GM12874 (cell line): Measurements from ENCODE around the gene BAIAP2L1.

Source experiments
- TF ChIP-seq, protein P1 (sequence below): IDR thresholded peaks from 2 replicates; pipeline ENCODE4 v1.5.1; 2011; ENCODE audit warnings: low read depth, mild to moderate bottlenecking, control low read depth, low read length, moderate library complexity; ENCODE audit not compliant: insufficient read depth

The BAIAP2L1 gene

DNA sequence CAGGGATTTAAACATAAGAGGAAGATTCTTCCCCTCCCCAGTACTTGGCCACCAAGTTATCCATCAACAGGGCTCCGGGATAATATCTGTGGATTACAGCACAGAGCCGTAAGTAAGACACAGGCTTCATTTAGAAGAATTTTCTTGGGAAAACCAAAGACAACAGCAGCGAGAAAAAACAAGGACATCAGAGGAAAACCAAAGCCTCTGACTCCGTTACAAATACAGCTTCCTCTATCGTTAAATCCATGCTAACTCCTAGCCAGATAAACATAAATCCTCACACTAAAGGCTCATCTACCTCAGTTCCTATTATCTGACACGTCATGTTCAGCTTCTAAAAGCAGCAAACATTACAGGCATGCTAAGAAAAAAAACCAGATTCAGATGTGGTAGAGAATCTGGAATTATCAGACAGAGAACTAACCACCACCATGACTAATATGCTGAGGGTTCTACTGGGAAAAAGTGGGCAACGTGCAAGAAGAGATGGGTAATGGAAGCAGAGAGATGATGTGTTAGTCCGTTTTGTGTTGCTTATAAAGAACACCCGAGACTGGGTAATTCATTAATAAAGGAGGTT lies 71.0 kb downstream of the BAIAP2L1 start:
- TF ChIP-seq, protein P1, sequence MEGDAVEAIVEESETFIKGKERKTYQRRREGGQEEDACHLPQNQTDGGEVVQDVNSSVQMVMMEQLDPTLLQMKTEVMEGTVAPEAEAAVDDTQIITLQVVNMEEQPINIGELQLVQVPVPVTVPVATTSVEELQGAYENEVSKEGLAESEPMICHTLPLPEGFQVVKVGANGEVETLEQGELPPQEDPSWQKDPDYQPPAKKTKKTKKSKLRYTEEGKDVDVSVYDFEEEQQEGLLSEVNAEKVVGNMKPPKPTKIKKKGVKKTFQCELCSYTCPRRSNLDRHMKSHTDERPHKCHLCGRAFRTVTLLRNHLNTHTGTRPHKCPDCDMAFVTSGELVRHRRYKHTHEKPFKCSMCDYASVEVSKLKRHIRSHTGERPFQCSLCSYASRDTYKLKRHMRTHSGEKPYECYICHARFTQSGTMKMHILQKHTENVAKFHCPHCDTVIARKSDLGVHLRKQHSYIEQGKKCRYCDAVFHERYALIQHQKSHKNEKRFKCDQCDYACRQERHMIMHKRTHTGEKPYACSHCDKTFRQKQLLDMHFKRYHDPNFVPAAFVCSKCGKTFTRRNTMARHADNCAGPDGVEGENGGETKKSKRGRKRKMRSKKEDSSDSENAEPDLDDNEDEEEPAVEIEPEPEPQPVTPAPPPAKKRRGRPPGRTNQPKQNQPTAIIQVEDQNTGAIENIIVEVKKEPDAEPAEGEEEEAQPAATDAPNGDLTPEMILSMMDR: no peak

DNA sequence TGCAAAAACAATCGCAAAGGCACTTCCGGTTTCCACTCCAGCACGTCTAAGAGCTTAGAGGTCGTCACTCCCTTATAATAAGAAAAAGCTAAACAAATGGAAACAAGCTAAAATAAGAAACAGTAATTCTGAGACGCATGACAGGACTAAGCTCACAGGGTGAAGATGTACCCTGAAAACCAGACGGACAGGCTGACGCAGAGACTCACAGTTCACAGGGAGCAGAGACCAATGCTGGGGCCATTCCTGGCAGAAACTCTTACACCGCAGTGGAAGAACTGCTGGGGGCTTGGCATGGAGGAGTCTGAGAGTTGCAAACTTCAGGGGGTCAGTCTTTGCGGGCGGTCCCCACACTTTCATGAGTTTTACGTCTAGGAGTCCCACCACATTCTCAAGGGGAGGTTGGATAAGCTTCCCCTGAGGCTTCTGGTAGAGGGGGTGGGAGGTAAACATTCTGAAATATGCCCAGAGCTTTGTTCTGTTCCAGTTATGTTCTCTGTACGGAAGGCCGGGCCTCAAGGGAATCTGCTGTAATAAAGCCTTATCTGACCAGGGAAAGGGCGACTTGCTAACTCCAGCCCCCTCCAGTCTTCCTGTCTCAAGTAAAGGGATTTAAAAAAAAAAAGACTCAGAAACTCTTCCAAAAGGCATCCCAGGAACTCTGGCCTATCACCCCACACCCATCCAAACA lies 71.6 kb downstream of the BAIAP2L1 start:
- TF ChIP-seq, protein P1: no peak

GRCh38 chr7:98324782-98325181 lies 76.1 kb downstream of the BAIAP2L1 start:
- TF ChIP-seq, protein P1: no peak

- TF ChIP-seq, protein P1: no peak
Observed at GRCh38 chr7:98323597-98324322, 77.1 kb downstream of the BAIAP2L1 start.

GRCh38 chr7:98322331-98323270 lies 78.3 kb downstream of the BAIAP2L1 start:
- TF ChIP-seq, protein P1: no peak

DNA sequence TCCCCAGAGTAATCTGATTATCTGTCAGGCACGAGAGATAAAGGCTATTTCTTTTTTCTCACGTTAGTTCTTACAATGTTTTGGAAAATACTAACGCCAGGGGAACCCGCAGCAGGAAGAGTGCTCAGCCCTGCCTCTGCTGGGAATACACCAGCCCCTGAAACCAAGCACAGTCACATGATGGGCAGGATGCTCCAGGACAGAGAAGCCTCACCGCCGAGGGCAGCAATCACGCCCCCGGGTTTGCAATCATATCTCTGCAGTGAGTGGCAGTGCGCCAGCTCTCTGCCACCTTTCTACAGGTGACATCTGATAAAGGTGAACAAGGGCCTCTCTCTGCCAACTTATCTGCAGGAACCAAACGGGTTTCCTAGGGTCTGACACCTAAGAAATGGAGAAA lies 79.6 kb downstream of the BAIAP2L1 start:
- TF ChIP-seq, protein P1: no peak
